AG04450 (cell line): Measurements from ENCODE around the gene CNTNAP2. TPM values are rescaled to one million over a fixed set of nuclear protein-coding genes. Genes with fewer than 3 reads are reported as not detected.

Experiments
- CTCF ChIA-PET: fragments of 300-600, 350-600 bp; formaldehyde crosslinking; extraction: SDS; loops from one replicate; lab custom pipeline; 2022; ENCODE audit warnings: antibody characterized with exemption, inconsistent platforms; lab: Charles Lee
- POLR2A ChIA-PET: fragments of 350-600 bp; formaldehyde crosslinking; extraction: SDS; loops from one replicate; lab custom pipeline; 2021; ENCODE audit warnings: antibody characterized with exemption, inconsistent platforms; lab: Yijun Ruan, JAX
- DNase-seq: peaks from one replicate; pipeline ENCODE4 v3.0.0-alpha.2; 2011; ENCODE audit warnings: low read depth, low spot score
- H3K27ac ChIP-seq: one replicate; pipeline ENCODE4 v1.5.1; 2012; ENCODE audit warnings: low read depth, low read length, control low read depth
- H3K27me3 ChIP-seq: one replicate; pipeline ENCODE4 v1.6.0; 2012; ENCODE audit warnings: low read length; ENCODE audit not compliant: control insufficient read depth, insufficient read depth
- H3K4me3 ChIP-seq: 2 replicates; pipeline ENCODE4 v1.5.1; 2011; ENCODE audit warnings: mild to moderate bottlenecking, low read depth, low read length, control low read depth
- H3K9me3 ChIP-seq: 2 replicates; pipeline ENCODE4 v1.5.1; 2012; ENCODE audit warnings: low read length; ENCODE audit not compliant: control insufficient read depth, insufficient read depth
- CTCF ChIP-seq: IDR thresholded peaks from 2 replicates; pipeline ENCODE4 v1.5.1; 2011; ENCODE audit warnings: low read depth, low read length, control low read depth, inconsistent platforms
- polyA plus RNA-seq: library from polyadenylated mRNA; depleted of rRNA; stranded (reverse); fragments of >200 nt; gene quantifications from 2 replicates; pipeline ENCODE4 v1.2.3, GENCODE V29; 2011

CNTNAP2 gene
- polyA plus RNA-seq, 1 experiment = not detected

DNA sequence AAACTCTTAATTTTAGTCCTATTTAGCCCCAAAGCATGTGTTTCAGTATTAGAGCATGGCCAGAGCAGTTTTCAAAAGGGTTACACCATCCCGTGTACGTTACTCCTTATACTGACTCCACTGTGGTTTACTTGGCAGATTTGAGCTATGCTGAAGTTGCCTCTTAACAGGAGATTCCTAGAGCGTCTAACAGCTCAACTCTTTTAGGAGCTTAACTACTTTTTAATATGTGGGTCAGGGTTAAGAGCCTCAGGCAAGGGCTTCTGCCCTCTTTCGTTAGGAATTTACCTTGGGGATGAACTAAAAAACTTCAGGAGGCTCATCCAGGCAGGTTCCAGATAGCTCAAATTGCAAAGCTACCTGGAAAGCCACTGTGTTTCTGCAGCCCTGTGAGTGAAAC, 1799.2 kb downstream of the CNTNAP2 start:
- Histone ChIP-seq H3K9me3 (peaks cover 37% of the 10 kb centered on the region), H3K4me3 (no peak overlapping the region), H3K27ac (no peak overlapping the region), H3K27me3 (no peaks in the 10 kb centered on the region)
- CTCF ChIA-PET = no interaction called here
- no peak for DNase-seq
- POLR2A ChIA-PET = no interaction called here
- TF ChIP-seq CTCF = no peak

DNA sequence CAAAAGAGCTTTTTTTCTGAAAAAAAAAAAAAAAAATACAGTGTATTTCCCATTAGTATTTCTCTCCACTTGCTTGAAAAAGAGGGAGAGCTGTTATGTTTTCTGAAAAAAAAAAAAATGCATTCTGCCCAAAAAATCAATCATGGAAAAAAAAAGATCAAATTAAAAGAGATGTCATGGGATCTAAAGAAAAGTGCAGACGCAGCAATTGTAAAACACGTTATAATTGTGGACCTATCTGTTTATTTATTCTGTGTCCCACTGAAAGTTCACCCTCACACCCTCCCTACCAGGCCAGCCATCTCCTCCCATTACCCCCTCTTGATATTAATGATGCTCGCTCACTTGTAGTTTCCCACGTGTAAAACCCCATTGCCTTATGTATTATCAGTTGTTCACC, 1800.0 kb downstream of the CNTNAP2 start:
- TF ChIP-seq CTCF = no peak
- no peak for DNase-seq
- ChIA-PET POLR2A (no interaction called here), CTCF (no interaction called here)
- Histone ChIP-seq H3K9me3 (peaks cover 37% of the 10 kb centered on the region), H3K4me3 (no peak overlapping the region), H3K27me3 (no peaks in the 10 kb centered on the region), H3K27ac (no peak overlapping the region)

DNA sequence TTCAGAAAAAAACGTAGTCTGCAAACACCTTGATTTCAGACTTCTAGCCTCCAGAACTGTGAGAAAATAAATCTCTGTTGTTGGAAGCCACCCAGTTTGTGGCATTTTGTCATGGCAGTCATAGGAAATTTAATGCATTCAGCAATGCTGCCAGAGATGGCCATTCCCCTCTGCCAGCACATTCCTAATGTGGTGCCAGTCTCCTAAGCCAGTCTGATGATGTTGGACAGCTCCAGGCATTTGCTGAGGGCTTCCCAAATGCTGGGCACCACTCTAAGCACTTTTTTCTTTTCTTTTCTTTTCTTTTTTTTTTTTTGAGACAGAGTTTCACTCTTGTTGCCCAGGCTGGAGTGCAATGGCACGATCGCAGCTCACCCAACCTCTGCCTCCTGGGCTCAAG, 1807.2 kb downstream of the CNTNAP2 start:
- H3K27ac ChIP-seq = no peak overlapping the region
- TF ChIP-seq CTCF = no peak
- H3K4me3 ChIP-seq = no peak overlapping the region
- no peak for DNase-seq
- ChIA-PET POLR2A (no interaction called here), CTCF (no interaction called here)
- H3K9me3 ChIP-seq = peaks cover 34% of the 10 kb centered on the region
- no peaks in the 10 kb centered on the region for H3K27me3 ChIP-seq

DNA sequence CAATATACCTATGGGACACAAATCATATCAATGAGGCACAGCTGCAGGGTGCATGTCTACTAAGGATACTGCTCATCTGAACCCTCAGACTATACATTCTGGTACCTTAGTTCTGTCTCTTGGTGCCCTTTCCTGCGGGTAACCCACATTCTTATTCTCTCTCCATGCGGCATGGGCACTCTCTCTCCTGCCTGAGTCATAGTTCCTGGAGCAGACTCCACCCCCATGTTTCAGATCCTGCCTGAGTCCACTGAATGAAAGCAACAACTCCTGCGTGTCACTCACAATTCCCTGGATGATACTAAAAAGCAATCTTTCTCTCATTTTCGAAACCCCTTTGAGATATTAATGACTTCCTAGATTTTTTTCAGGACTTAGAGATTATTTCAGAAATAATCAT, 1820.8 kb downstream of the CNTNAP2 start:
- no peak for TF ChIP-seq CTCF
- CTCF ChIA-PET = no interaction called here

DNA sequence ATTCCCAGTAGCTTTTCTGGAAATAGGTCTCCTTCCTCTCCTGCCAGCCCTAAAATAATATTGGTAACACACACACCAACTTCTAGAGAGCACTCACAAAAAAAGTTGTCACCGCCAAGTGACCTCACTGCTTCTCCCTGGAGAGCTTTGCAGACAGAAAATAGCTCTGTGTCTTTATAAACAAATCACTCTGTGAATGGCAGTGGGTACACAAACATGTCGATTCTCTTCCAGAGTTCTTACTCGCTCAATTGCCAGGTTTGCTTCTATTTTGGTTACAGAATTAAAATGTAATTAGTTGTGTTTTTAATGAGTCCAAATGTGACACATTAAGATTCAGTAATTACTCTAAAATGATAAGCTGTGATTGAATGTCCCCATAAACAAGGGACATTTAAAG, 1824.8 kb downstream of the CNTNAP2 start:
- no peak for TF ChIP-seq CTCF
- POLR2A ChIA-PET = no interaction called here
- no peak overlapping the region for H3K4me3 ChIP-seq
- CTCF ChIA-PET = no interaction called here
- no peak for DNase-seq
- H3K27ac ChIP-seq = no peak overlapping the region
- peaks cover 26% of the 10 kb centered on the region for H3K9me3 ChIP-seq
- no peaks in the 10 kb centered on the region for H3K27me3 ChIP-seq

More for the DNA sequence above, 1820.8 kb downstream of the CNTNAP2 start:
- Histone ChIP-seq H3K9me3 (peaks cover 19% of the 10 kb centered on the region), H3K4me3 (no peak overlapping the region), H3K27ac (no peak overlapping the region), H3K27me3 (no peaks in the 10 kb centered on the region)
- POLR2A ChIA-PET = no interaction called here
- no peak for DNase-seq
